Right renal pelvis (tissue), 4 donors: ENCODE data around the gene SDF2L1. TPM values are rescaled to one million over a fixed set of nuclear protein-coding genes. Genes with fewer than 3 reads are reported as not detected.
"Not testable (repeated sequence)": the region's sequence is repeated elsewhere in the genome, so short reads cannot be mapped to it uniquely, and the experiment has no call there.

Experiments used
- DNase-seq, 4 donors: peaks; one replicate each; pipeline ENCODE4 v3.0.0-alpha.2; 2013; ENCODE audit warnings: low read depth in 4 of 4, low spot score in 3 of 4, missing footprints in 1 of 4
- polyA plus RNA-seq, 4 donors: library from polyadenylated mRNA; unstranded; fragments of 120-200 nt; gene quantifications; one replicate each; pipeline ENCODE4 v1.2.1, GENCODE V29; 2013; ENCODE audit not compliant: insufficient read length in 4 of 4

SDF2L1 gene
- polyA plus RNA-seq = 10 to 100 TPM; 13.2 to 27.8 (median 17.1) TPM

- peak; percentile 87 to 96 (median 95) for DNase-seq
Measured at GRCh38 chr22:21641789-21642583, at the start of gene SDF2L1. SDF2L1 (plus strand) TSS chr22:21642302; CDS start chr22:21642337, 35 bp downstream.

DNA sequence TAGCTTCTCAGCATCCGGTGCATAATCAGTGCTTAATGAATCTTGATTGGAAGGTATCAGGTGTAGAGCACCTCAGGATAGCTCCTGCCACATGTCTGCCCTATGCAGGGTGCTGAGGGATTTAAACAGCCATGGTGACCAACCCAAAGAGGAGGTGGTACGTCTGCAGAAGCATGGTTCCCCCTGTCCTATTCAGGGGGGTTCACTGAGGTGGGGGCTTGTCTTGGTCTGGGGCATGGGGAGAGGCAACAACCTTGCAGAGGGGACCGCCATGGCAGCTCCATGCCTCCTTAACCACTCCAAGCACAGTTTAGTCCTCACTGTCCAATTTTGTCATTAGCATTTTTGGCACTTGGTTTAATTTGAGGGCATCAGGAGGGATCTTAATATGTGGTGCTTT is 49.7 kb upstream of the SDF2L1 start:
- no peak for DNase-seq

DNA sequence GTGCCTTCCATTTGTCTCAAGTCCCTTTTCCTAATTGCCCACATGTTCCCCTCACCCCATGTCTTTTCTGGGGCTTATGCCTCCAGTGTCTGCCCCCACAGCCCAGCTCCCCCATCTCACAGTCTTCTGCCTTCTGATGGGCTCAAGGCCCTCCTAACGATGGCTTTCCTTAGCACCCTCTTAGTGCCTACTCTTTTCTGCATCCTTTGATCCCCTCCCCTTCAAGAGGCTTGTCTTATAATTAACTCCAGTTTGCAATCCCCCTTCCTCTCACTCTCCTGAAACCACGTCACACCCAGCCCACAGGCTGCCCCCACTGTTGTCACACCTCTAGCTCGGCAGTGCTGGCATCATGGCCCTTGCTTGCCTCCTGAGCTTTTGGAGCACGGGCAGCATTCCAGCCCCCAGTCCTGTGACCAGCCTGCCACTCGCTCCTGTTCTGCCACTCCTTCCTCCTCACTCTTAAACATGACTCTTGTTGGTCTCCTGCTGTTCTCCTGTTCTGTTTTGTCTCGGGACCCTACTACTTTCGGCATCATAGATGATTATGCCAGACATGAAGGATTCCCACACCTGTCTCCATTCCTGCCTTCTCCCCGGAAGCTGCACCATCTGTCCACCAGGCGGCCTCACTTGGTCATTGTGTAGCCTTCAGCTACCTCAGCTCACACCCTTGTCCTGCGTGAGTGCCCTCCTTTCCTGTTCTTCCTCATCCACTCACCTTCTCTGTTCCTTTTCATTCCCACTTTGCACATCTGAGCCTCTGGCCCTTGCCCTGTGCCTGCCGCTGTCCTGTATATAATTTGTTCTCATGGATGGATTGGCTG is 48.5 kb upstream of the SDF2L1 start:
- no peak for DNase-seq

DNA sequence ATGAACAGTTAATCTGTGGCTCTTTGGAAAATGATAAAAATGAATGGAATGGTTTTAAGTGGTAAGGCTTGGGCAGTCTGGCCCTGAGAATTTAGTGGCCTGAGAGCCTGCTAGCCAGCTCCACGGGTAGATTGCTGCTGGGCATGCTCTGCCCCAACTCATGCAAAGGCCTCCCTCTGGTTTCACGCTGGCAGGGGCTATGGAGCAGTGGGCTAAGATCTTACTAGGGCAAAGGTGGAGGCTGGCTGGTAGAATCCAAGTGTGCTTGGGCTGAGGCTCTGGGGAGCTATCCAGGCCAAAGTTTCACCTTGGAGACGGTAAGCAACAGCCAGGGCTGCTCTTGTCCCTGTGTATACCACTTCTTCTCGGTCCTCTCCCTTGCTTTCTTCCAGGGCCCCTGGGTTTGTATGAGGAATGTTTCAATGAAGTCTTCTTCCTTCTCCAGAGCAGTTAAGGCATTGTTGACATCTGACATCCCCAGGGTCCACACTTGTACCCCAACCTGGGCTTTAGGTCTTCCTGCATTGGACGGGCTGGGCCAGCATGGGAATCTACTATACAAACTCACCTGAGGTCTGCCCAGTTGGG is 47.1 kb upstream of the SDF2L1 start:
- DNase-seq = no peak

GRCh38 chr22:21596356-21597135 is 45.6 kb upstream of the SDF2L1 start:
- DNase-seq = not testable (repeated sequence)

GRCh38 chr22:21598302-21598701 is 43.8 kb upstream of the SDF2L1 start:
- DNase-seq = no peak

DNA sequence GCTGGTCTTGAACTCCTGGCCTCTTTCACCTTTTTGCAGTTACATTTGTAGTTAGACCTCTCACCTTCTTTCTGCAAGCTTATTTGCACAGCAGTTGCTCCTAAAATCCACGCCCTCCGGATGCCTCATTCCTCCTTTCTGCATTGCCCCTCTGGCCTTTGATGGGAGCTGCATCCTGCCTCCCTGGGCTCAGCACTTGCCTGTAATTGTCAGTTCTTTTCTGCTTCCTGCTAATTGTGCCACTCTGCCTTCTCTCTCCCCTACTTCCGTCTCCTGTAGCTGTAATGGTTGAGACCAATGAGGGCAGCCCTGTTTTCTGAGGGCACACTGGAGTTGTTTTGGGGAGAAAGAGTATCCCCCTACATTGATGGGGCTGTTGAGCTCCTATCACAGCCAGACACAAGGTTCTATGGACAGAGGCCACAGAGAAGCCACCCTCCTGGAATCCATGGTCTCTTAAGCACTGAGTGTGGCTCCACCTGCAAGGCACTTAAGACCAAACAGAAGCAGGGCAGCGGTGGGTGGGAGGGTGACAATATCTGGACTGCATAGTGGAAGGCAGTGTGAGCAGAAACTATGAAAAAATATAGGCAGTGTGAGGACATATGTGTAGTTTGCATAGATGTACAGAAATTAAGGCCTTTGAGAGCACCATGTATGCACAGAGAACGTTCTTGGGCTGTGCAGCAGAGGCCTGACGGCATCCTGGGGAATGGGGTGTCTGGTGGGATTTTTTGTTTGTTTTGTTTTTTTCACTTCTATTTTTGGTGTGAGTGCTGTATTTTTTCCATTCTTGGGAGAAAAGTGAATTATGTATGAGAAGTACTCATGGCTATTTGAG is 42.8 kb upstream of the SDF2L1 start:
- DNase-seq = no peak

GRCh38 chr22:21602579-21602978 is 39.5 kb upstream of the SDF2L1 start:
- DNase-seq = no peak

- DNase-seq = no peak
Measured at GRCh38 chr22:21603973-21604372, 38.1 kb upstream of the SDF2L1 start.

DNA sequence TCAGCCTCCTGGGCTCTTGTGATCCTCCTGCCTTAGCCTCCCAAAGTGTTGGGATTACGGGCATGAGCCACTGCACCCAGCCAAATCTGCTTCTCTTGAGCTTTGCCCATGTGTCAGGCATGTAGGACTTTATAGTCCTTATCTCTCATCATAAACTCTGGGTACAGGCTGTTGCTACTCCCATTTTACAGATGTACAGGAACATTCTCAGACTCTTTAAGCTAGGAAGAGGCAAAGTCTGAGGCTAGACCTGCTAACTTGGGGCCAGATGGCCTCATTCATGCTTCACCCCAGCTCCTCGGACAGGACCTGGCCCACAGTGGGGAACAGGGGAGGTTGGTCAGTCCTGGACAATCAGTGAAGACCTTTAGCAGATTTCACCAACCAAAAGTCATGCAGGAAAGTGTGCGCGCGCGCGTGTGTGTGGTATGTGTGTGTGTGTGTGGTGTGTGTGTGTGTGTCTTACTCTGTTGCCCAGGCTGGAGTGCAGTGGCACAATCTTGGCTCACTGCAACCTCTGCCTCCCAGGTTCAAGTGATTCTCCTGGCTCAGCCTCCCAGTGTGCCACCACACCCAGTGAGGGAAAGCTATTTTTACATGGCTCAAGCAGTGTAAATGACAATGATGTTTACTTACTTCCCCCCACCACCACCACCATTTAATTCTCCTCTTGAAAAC is 36.1 kb upstream of the SDF2L1 start:
- no peak for DNase-seq

DNA sequence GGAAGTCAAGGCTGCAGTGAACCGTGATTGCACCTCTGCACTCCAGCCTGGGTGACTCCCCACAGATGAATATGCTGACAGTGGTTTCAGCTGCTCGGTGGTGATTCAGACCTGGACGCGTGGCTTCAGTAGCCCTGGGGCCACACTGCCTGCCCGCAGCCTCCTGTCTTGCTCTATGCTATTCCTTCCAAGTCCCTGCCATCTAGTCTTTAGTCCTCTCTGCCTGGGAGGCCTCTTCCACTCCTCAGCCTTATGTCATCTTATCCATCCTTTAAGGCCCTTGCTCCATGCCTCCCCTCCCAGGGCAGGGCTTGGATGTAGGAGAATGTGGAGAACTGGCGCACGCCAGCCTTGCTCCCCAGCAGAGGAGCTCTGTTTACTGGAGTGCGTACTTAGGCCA is 35.3 kb upstream of the SDF2L1 start:
- no peak for DNase-seq

DNA sequence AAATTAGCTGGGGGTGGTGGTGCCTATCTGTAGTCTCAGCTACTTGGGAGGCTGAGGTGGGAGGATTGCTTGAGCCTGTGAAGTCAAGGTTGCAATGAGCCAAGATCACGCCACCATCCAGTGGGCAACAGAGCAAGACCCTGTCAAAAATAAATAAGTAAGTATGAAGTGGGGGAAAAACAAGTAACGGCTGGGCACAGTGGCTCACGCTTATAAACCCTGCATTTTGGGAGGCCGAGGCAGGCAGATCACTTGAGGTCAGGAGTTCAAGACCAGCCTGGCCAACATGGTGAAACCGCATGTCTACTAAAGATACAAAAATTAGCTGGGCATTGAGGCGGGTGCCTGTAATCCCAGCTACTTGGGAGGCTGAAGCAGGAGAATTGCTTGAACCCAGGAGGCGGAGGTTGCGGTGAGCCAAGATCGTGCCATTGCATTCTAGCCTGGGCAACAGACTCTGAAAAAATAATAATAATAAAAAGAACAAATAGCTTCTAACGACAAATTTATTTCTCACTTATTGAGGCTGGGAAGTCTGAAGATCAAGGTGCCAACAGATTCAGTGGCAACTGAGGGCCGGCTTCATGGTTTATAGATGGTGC is 32.4 kb upstream of the SDF2L1 start:
- not testable (repeated sequence) for DNase-seq

GRCh38 chr22:21611210-21611977 is 30.7 kb upstream of the SDF2L1 start:
- no peak for DNase-seq

GRCh38 chr22:21612858-21613257 is 29.2 kb upstream of the SDF2L1 start:
- no peak for DNase-seq

DNA sequence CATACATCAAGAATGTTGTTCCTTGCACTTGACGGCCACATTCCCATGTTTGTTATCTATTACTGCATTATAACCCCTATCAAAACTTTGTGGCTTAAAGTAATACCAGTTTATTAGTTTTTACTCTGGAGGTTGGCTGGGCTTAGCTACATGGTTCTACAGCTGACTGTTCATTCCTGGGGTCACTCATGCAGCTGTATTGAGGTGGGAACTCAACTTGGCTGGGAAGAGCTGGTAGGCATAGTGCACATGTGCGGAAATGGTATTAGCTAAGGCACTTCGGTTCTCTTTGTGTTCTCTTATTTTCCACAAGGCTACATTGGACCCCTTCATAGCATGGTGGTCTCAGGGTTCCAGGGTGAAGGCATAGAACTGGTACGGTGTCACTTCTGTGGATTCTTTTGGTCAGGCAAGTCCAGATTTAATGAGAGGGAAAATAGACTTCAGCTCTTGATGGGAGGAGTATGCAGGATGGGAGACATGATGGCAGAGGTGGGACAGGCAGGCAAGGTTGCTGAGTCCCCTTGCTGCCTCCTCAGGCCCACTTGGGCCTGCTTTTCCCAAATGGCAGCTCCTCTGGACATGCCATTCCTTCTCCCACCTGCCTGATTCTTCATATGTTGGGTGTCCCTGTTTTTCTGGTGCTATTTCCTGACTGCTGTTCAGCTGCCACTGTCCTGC is 28.4 kb upstream of the SDF2L1 start:
- DNase-seq = no peak

- no peak for DNase-seq
Measured at GRCh38 chr22:21615731-21616130, 26.4 kb upstream of the SDF2L1 start.

GRCh38 chr22:21617337-21617736 is 24.8 kb upstream of the SDF2L1 start:
- DNase-seq = not testable (repeated sequence)
